PFSK-1 (cell line): Measurements from ENCODE around the gene SLC25A47.

Experiments used
- FOXP2 ChIP-seq: optimal IDR thresholded peaks from 2 replicates; pipeline ENCODE3; 2011; ENCODE audit warnings: borderline replicate concordance, control low read depth, inconsistent platforms; ENCODE audit not compliant: insufficient read depth; ENCODE audit errors: extremely low read length, extremely low read depth
- POLR2AphosphoS5 ChIP-seq: IDR thresholded peaks from 2 replicates; pipeline ENCODE4 v1.6.1; 2012; ENCODE audit warnings: low read depth, mild to moderate bottlenecking, control low read depth, low read length, moderate library complexity
- REST ChIP-seq, 2 experiments: IDR thresholded peaks; 2 replicates each; pipeline versions ENCODE4 v1.6.1 to v1.8.0; 2011 to 2012; ENCODE audit warnings: low read depth in 2 of 2, low read length in 2 of 2, control low read depth in 1 of 2, inconsistent platforms in 1 of 2, mild to moderate bottlenecking in 1 of 2, moderate library complexity in 1 of 2; ENCODE audit not compliant: insufficient read depth in 1 of 2
- SIN3A ChIP-seq: IDR thresholded peaks from 2 replicates; pipeline ENCODE4 v1.6.1; 2012; ENCODE audit warnings: mild to moderate bottlenecking, low read length, moderate library complexity, borderline replicate concordance; ENCODE audit not compliant: insufficient read depth
- TAF1 ChIP-seq: IDR thresholded peaks from 2 replicates; pipeline ENCODE4 v1.6.1; 2012; ENCODE audit warnings: low read length, control low read depth, borderline replicate concordance; ENCODE audit not compliant: insufficient read depth

The SLC25A47 gene

DNA sequence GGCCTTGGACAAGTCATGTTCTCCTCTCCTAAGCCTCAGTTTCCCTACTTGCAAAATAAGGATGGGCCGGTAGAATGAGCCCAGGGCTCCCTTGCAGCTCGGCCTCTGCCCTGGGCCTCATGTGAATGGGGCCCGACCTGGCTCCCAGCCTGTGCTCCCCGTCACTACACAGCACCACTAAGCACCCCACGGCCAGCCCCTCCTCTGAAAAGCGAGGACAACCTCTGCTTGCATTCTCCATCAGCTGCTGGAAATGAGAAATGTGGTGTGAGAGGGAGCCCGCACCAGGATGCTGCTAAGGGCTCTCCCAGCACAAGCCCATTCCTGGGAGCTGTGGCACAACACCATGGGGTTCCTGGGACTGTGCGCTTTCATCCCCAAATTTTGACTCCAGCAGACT, 10.2 kb downstream of the SLC25A47 start:
- TF ChIP-seq SIN3A (no peak), POLR2AphosphoS5 (no peak), FOXP2 (no peak), REST (IDR thresholded peaks at IDR 0.05; ENCODE audit: insufficient read depth in 1 of 2, low read depth in 2 of 2, low read length in 2 of 2) (no peak), TAF1 (no peak)

DNA sequence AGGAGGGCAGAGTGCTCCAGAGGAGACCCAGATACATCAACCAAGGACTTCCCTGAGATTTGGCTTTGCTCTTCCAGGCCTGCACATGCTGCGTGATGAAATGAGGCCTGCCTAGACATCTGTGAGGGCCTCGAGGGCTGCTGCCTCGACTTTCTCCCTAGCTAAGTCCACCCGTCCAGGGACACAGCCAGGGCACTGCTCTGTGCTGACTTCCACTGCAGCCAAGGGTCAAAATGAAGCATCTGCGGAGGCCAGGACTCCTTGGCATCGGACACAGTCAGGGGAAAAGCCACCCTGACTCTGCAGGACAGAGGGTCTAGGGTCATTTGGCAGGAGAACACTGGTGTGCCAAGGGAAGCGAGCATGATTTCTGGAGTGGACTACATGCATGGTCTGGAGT, 10.7 kb downstream of the SLC25A47 start:
- TF ChIP-seq TAF1 = no peak
- TF ChIP-seq FOXP2 = no peak
- no peak for TF ChIP-seq POLR2AphosphoS5
- no peak for TF ChIP-seq REST (IDR thresholded peaks at IDR 0.05; ENCODE audit: insufficient read depth in 1 of 2, low read depth in 2 of 2, low read length in 2 of 2)
- no peak for TF ChIP-seq SIN3A

DNA sequence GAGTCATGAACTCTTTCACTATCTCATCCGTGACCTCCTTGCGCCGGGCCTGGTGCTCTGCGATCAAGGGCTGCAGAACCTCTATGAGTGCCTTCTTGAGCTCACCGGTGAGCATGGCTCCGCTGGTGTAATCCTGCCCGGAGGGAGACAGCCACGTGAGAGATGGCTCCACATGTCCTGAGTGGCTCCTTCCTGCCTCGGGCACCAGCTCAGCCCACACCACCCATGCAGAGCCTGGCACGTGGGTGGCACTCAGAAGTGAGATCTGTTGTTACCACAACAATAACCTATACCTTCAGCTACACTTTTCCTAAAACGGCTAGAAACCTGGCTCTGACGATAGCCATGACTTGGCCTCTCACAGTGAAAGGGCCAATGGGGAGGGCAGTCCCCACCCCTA, 11.8 kb downstream of the SLC25A47 start:
- TF ChIP-seq POLR2AphosphoS5 (no peak), REST (IDR thresholded peaks at IDR 0.05; ENCODE audit: insufficient read depth in 1 of 2, low read depth in 2 of 2, low read length in 2 of 2) (no peak), SIN3A (no peak), TAF1 (no peak), FOXP2 (no peak)

GRCh38 chr14:100336618-100337530, 13.7 kb downstream of the SLC25A47 start:
- TF ChIP-seq POLR2AphosphoS5 = no peak
- no peak for TF ChIP-seq FOXP2
- TF ChIP-seq TAF1 = no peak
- no peak for TF ChIP-seq REST (IDR thresholded peaks at IDR 0.05; ENCODE audit: insufficient read depth in 1 of 2, low read depth in 2 of 2, low read length in 2 of 2)
- no peak for TF ChIP-seq SIN3A
